ENCODE data around the gene DTX4.

DNA sequence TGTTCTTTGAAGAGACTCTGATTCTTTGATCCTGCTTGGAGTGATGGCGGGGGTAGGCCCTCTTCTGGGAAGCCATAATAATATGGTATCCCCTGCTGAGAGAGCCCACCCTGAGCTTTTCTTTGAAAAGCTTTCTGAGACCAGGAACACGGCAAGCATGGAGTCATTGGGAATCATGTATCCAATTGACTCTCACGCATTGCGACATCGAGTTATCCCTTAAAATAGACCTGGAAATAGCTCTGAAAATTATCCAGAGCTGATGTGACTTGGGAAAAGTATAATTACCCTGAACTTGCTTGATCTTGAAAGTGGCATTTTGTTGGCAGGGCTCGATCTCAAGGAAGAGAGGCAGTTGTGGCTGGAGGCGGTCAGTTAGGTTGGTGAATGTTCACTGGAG, 77.6 kb downstream of the DTX4 start:
- no peak for TF ChIP-seq POLR2AphosphoS5 (IDR thresholded peaks at IDR 0.05)
- TF ChIP-seq CTCF (IDR thresholded peaks at IDR 0.05; ENCODE audit: poor library complexity, severe bottlenecking), result no peak
- no peak for TF ChIP-seq TAF1 (IDR thresholded peaks at IDR 0.05; ENCODE audit: low read depth)
- no peak for TF ChIP-seq EP300 (conservative IDR thresholded peaks at IDR 0.05; ENCODE audit: poor library complexity, severe bottlenecking)
